ELF-1 (cell line): ENCODE results near the gene MUC20.
"Not testable (repeated sequence)": the region's sequence is repeated elsewhere in the genome, so short reads cannot be mapped to it uniquely, and the experiment has no call there.

ENCODE experiments used
- DNase-seq: peaks from one replicate; pipeline ENCODE4 v3.0.0-alpha.2; 2016; ENCODE audit warnings: low read depth, low spot score

MUC20 gene

DNA sequence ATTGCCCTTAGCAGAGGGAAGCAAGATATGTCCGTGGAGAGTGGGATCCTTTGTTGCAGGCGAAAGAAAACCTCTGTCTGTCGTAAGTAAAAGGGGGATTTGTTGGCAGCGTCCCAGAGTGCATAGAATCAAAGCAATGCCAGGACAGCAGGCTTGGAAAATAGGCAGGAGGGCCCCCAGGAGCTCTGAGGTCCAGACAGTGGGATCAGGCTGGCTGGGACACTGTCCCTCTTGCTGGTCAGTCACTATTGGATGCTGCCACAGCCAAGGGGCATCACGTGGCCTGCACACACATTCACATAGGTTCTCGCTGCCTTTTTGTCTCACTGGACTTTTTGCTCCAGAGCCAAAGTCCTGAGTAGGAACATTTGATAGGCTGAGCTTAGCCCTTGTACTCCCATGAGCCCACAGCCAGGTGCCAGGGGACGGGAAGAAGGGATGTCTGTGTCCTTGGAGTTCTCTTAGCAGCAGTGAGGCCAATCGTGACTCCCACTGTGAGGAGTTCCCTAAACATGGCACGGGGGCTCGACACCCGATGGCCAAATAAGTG, 10.7 kb downstream of the MUC20 start:
- DNase-seq = no peak

DNA sequence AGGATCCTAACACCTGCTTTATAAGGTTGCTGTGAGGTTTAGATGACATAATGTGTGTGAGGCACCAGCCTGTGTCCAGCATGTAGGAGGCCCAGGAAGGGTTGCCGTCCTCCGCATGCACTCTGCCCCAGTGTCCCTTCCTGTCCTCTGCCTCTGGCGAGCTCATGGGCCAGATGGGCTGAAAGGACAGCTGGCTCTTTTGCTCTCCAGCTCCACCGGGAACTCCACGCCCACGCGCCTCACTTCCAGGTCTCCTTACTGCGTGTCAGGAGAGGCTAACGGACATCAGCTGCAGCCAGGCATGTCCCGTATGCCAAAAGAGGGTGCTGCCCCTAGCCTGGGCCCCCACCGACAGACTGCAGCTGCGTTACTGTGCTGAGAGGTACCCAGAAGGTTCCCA, 12.2 kb downstream of the MUC20 start:
- DNase-seq = no peak

DNA sequence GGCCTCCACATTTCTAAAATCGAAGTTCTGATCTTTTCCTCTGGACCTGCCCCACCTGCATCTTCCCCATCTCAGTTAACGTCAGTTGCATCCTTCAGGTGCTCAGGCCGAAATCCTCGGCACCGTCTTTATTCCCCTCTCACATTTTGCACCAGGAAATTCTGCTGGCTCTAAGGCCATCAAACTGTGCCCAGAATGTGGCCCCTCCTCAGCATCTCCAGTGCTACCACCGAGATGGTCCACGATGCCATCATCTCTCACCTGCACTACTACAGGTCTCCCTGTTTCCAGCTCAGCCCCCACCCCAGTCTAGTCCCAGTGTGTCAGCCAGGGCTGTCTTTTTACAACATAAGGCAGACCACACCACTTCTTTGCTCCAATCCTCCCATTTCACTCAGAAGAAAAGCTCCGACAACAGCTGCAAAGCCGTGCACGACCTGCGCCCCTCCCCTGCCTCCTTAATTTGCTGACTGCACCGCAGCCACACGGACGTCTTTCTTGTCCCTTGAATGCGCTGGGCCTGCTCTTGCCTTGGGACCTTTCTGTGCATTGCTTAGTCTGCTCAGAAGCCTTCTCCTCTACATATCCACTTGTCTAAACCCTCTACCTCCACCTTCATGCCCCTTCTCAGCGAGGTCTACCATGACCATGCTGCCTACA, 14.4 kb downstream of the MUC20 start:
- DNase-seq = no peak

DNA sequence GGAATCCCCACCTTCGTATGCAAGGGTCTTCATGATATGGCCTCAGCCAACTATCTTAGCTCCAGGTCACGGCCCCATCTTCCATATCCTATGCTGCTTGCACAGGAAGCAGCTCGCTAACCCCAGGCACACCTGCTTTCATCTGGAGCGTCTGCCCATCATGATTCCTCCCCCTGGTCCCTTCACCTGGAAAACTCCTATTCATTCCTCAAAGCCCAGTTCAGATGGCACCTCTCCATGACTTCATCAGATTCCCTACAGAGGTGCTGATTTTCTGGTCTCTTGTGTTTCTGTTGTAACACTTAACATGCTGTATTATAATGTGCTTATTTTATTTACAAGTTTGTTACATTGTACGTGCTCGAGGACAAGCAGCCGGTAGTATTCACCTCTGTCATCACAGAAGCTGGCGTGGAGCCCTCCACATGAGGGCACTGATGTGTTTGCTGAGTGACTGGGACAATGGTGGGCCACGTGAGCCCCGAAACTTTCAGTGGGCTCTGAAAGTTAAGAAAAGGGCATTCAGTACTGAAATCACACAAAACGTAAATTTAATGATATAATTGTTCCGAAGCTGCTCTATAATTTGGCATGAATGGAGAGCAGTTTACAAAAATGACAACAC, 16.2 kb downstream of the MUC20 start:
- DNase-seq = no peak

DNA sequence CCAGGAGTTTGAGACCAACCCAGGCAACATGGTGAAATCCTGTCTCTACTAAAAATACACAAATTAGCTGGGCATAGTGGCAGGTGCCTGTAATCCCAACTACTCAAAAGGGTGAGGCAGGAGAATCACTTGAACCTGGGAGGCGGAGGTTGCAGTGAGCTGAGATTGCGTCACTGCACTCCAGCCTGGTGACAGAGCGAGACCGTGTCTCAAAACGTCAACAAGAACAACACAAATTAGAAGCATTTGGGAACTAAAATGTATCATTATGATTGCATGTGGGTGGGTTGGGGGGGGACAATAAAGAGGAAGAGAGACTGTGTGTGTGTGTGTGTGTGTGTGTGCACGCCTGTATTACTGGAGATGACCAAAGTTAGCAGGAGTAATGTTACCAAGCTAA, 17.0 kb downstream of the MUC20 start:
- not testable (repeated sequence) for DNase-seq

DNA sequence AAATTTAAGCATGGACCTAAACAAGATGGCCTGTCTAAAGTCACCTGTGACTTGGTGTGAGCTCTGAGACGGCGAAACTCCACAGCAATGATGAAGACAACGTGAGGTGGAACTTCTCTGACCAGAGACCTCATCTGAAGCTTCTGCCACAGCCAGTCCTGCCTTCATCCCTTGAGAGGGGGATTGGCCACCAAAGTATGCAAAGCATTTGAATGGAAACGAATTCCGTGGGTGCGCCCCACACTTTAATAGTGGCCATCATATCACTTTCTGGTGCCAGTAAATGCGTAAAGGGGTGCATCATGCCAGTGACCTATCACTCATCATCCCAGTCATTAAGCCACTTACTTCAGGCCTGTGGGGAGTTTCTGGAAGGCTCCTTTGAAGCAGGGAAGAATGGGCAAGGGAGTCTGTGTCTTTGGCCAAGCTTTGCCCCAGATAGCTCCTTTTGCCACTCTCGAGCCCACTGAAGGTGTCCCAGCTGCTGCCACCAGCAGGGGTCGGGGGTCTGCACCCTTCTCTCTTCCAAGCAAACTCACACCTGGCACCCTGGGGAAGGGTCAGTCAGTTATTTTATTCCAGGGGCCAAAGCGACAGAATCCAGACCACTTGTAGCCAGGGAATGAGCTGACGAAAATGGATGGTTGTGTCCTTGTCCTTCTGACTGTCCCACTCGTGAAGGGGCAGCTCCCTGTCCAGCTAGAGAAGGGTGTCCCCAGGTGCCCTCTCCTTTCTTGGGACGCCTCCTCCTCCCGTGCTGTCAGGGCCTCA, 17.7 kb downstream of the MUC20 start:
- DNase-seq = no peak

DNA sequence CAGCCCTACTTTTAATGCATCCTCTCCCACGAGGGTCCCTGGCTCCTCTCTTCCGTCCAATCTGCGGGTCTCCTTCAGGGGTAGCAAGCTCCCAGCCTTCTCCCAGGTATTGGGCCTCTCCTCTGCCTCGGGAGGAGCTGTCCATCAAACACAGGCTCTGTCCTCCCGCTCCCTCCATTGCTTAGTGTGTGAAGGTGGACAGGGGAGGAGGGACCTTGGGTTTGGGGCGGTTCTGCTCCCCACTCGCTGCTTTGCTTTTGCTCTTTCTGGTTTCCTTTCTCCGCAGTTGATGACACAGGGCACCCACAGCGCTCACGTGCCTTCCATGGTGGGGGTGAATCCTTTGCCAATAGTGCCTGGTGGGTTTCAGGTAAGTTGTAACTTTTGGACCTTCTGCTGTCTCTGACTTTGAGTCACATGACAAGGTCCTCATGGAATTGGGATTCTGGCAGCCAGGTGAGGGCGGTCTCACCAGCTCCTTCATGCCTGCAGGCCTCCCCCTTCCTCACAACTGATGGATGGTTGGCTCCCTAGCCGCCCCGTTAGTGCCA, 18.9 kb downstream of the MUC20 start:
- DNase-seq = no peak

DNA sequence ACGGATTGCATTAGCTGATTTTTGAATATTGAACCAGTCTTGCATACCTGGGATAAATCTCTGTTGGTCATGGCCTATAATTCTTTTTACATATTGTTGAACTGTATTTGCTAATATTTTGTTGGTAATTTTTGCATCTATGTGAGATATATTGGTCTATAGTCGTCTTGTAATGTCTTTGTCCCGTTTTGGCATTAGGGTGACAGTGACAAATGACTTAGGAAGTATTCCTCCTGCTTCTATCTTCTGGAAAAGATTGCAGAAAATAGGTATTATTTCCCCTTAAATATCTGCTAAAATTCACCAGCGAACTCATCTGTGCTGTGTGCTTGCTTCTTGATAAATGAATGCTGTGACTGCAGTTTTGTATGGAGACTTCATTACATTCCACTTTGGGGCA, 23.7 kb downstream of the MUC20 start:
- DNase-seq = no peak

DNA sequence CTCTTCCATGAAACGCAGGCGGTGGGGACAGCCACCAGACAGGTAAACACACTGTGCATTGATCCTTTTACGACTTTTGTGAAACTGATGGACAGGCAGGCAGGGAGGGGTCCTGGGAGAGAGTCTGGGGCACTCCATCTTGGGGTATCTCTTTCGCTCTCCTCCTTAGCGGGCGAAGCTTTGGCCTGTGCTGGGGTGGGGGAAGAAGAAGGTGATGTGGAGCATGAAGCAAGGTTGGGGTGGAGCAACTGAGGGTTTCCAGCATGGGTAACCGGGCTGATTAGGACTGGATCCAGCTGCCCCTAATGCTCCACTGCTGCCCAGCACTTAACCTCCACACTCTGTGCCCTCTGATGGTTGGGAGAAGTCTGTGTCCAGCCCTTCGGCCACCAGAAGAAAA, 25.6 kb downstream of the MUC20 start:
- DNase-seq = no peak

DNA sequence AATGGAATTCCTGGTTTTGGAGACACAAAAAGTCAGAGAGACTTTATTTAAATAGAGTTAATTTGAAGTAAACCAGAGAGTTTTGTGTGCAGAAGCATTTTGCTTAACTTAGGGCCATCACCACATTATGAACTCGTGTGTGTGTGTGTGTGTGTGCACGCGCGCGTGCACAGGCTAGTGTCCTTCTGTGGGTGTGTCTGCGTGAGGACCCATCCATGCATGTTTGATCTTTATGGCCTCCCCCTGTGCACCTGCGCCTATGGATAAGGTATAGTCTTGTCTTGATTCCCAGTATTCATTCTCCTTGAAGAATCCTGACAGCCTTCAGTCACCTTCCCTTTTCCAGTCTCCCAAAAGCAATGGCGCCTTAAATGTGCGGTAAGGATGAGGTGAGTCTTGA, 26.0 kb downstream of the MUC20 start:
- no peak for DNase-seq

DNA sequence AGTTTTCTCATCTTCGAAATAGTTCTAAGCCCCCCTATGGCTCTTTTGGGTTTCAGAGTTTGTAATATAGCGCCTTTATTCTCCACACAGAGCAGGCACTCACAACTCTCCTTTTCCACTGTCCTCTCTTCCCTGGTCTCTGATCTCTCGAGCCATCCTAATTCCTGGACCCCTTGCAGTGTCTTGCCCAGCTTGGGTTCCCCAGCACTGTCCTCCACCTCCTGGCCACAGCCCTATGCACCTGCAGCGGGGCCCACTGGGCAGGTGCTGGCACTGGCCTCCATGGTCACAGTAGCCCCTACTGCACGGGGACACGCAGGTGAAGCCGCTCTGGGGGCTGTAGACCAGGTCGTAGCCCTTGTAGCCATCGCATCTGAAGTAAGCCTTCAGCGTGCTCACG, 27.9 kb downstream of the MUC20 start:
- DNase-seq = no peak

DNA sequence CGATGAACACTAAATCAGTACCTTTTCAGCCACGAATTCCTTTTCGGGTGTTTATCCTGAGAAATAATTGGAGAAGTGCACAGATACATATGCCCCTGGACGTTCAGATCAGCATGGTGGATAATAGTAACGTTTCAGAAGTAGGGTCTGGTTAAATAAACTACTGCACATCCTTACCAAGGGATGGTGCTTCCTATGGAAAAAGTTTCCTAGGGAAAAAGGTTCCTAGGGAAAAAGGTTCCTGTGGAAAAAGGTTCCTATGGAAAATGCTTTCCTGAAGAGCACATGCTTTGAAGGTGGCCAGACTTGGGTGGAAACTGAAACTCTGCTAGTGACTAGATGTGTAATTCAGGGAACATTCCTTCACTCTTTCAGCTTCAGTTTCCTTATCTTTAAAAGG, 28.3 kb downstream of the MUC20 start:
- not testable (repeated sequence) for DNase-seq

DNA sequence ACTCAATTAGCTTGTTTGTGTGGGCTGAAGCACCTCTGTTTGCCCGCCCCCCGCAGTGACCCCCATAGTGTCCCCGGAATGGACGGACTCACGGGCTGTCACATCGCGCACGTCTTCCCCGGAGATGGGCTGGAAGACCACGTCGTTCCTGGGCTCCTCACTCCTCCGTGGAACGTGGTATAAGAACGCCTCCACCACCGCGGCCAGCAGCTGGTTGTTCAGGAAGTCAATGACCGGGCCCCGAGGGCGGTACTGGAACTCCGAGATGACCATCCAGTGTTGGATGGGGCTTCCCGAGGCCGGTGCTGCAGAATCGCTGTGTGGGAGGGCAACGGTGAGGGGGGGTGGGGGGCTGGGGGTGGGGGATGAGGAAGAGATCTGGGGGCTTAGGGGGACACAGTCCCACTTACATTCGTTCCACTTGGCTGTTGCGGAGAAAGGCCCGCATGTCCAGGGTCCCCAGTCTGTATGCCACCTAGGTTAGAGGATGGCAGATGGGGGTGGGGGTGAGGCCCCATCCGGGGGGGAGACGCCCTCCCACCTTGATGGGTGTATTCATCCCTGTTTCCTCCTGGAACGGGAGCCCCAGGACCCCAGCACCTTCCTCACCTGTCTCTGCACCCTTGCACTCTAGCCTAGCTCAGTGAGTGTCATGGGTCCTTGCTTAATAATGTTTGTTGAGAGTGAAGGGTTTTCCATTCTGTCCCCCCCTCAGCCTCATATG, 30.2 kb downstream of the MUC20 start:
- DNase-seq = no peak

DNA sequence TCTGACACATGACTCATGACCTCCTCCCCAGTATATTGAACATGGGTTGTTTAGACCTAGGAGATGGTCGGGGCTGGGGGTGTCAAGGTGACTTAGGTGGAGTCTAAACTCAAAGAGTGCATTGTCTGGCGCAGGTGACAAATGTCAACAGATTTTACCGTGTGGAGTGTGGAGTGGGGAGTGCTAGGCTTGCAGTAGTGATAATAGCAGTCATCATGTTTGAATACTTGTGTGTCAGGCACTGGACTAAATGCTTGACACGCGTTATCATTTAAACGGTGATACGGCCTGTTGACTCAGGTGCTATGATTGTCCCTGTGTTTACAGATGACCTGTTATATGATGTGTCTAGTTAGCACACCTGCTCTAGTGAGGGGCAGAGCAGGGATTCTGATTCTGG, 30.8 kb downstream of the MUC20 start:
- DNase-seq = no peak

DNA sequence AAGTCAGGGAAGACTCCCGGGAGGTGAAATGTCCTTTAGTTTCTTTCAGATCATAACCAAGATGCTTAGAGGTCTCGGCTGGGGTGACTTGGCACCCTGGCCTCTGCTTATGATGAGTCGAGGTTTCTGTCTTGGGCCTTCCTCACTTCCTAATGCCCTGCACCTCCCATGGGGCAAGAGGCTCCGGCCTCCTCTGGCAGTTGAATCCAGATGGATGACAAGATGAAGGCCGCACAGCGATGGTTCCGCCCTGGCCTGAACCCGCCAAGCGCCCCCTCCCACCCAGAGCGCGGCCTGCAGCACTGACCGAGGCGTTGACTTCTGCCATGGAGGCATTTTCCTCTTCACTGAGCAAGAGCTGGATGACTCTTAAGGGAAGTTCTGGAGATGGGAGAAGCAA, 31.3 kb downstream of the MUC20 start:
- DNase-seq = no peak

DNA sequence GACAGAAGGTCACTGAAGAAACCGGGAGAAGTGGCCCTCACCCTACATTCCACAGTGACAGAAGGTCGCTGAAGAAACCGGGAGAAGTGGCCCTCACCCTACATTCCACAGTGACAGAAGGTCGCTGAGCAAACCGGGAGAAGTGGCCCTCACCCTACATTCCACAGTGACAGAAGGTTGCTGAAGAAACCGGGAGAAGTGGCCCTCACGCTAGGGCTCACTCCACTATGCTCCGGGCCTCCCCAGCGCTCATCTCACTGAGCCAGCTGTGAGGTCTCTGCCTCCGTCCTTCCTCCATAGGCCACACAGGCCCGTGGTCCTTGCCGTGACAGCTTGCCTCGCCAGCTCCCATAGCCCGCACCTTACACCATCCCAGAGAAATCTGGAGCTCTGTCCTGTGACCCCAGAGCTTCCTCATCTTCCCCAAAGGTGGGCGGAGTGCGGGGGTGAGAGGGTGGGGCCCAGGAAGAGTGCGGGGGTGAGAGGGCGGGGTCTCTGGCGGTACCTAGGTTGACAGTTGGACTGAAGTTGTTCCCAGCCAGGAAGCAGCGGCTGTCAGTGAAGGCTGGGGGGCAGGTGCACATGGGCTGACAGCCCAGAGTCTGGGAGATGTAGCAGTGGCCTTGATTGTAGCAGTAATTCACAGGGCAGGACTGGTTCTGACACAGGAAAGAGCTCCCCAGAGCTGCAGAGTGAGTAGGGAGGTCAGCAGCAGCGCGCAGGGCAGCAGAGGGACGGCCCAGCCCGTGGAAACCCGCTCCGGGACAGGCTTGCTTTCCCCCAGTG, 32.0 kb downstream of the MUC20 start:
- DNase-seq = no peak

DNA sequence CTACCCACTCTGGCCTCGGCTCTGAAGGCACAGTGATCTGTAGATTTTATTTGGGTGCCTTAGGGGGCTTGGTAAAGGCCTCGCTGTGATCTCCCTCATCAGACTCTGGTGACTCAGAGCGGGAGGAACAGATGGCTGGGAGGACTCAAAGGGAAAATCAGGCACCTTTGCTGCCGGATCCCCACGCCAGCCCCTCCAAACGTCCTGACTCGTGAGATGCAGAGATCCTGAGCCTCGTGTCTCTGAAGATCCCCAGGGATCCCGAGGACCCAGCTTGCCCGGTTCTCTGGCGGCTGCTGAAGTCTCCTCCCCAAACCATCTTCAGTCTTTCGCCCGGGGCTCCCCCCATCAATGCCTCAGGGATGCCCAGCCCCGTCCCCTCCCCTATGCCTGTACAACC, 32.8 kb downstream of the MUC20 start:
- DNase-seq = no peak

DNA sequence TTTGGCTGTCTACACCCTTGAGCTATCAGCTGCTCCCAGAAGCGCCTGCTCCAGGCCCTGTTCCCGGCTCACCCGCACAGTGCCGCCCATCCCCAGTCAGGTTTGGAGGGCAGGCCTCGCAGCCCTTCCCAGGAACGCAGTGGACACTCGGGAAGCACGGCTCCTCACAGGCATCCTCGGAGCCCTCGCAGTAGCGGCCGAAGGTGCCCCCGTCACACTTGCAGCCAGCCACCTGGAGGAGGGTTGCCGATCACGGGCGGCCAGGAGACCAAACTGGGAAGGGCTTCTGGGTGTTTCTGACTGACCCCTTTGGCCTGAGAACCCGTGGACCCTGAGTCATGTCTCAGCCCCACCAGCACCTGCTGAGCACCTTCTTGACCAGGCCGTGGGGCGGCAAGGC, 33.4 kb downstream of the MUC20 start:
- no peak for DNase-seq

DNA sequence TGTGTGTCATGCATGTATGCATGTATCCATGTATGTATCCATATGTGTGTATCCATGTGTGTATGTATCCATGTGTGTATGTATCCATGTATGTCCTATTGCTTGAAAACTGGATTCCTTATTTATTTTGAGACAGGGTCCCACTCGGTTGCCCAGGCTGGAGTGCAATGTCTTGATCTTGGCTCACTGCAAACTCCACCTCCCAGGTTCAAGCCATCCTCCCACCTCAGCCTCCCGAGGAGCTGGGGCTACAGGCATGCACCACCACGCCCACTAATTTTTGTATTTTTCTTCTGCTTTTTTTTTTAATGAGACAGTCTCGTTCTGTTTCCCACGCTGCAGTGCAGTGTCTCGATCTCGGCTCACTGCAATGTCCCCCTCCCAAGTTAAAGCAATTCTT, 34.1 kb downstream of the MUC20 start:
- no peak for DNase-seq

DNA sequence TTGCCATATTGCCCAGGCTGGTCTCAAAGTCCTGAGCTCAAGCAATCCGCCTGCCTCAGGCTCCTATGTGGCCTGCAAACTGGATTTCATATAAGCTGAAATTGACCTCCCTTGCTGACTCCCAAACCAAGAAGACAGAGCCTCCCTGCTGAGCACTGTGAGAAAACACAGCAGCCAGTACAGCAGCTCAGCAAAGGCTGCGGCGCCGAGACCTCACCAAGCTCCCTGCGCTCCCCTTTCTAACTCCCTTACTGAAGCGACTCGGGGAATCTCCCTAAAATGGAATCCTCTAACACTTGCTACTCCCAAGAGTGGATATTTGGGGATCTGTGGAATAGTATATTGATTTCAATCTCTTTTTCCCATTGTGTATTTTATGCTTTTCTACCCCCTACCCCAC, 34.6 kb downstream of the MUC20 start:
- DNase-seq = no peak
